ENCODE data around the gene SAMD4A.

SAMD4A gene

DNA sequence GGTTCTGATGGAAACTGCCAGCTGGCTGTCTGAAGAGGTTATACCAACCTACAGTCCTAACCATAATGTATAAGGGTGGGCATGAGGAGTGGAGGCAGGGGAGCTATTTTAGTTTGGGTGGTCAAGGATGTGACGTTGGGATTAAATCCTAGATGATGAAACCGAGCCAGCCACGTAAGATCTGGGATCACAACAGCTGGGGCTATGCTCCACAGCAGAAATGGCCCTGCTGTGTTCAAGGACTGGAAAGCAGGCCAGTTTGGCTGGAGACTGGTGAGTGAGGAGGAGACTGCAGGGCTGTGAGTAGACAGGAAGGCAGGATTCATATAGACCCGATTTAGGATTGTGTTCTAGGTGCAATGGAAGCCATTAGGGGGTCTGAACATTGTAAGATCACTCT lies 66.1 kb downstream of the SAMD4A start:
- Histone ChIP-seq H3K4me3 (replicated peaks; ENCODE audit: insufficient read depth, low read length) (no peak overlapping the region), H3K27me3 (ENCODE audit: insufficient read depth, poor library complexity, severe bottlenecking) (no peaks in the 10 kb centered on the region), H3K27ac (replicated peaks) (no peak overlapping the region)
- TF ChIP-seq CTCF (IDR thresholded peaks at IDR 0.05; ENCODE audit: insufficient read depth, low read length), result no peak
- TF ChIP-seq POLR2AphosphoS5 (IDR thresholded peaks at IDR 0.05; ENCODE audit: low read depth), result no peak
- no peak for TF ChIP-seq SPI1 (IDR thresholded peaks at IDR 0.05; ENCODE audit: borderline replicate concordance, low read depth)
- TF ChIP-seq REST (IDR thresholded peaks at IDR 0.05; ENCODE audit: insufficient replicate concordance, low read depth), result no peak
- TF ChIP-seq GABPA (IDR thresholded peaks at IDR 0.05; ENCODE audit: low read depth), result no peak
- DNase-seq (ENCODE audit: low read depth in 1 of 2, low spot score in 1 of 2), result no peak

- no peak for DNase-seq (ENCODE audit: low read depth in 1 of 2, low spot score in 1 of 2)
- TF ChIP-seq POLR2AphosphoS5 (IDR thresholded peaks at IDR 0.05; ENCODE audit: low read depth) (no peak), SPI1 (IDR thresholded peaks at IDR 0.05; ENCODE audit: borderline replicate concordance, low read depth) (no peak), GABPA (IDR thresholded peaks at IDR 0.05; ENCODE audit: low read depth) (no peak), CTCF (IDR thresholded peaks at IDR 0.05; ENCODE audit: insufficient read depth, low read length) (no peak), REST (IDR thresholded peaks at IDR 0.05; ENCODE audit: insufficient replicate concordance, low read depth) (no peak)
- Histone ChIP-seq H3K27ac (replicated peaks) (no peak overlapping the region), H3K4me3 (replicated peaks; ENCODE audit: insufficient read depth, low read length) (no peak overlapping the region), H3K27me3 (ENCODE audit: insufficient read depth, poor library complexity, severe bottlenecking) (peaks cover 8% of the 10 kb centered on the region)
Measured at GRCh38 chr14:54637270-54638134, 70.6 kb downstream of the SAMD4A start.

GRCh38 chr14:54638135-54638446 lies 71.2 kb downstream of the SAMD4A start:
- TF ChIP-seq SPI1 (IDR thresholded peaks at IDR 0.05; ENCODE audit: borderline replicate concordance, low read depth) (no peak), CTCF (IDR thresholded peaks at IDR 0.05; ENCODE audit: insufficient read depth, low read length) (no peak), GABPA (IDR thresholded peaks at IDR 0.05; ENCODE audit: low read depth) (no peak), REST (IDR thresholded peaks at IDR 0.05; ENCODE audit: insufficient replicate concordance, low read depth) (no peak), POLR2AphosphoS5 (IDR thresholded peaks at IDR 0.05; ENCODE audit: low read depth) (no peak)
- Histone ChIP-seq H3K27me3 (ENCODE audit: insufficient read depth, poor library complexity, severe bottlenecking) (peaks cover 8% of the 10 kb centered on the region), H3K27ac (replicated peaks) (no peak overlapping the region), H3K4me3 (replicated peaks; ENCODE audit: insufficient read depth, low read length) (no peak overlapping the region)
- no peak for DNase-seq (ENCODE audit: low read depth in 1 of 2, low spot score in 1 of 2)

Data from HL-60 (cell line).